ENCODE data around the gene LINGO3. TPM values are rescaled to one million over a fixed set of nuclear protein-coding genes. Genes with fewer than 3 reads are reported as not detected.

Gene LINGO3
- total and polyA plus RNA-seq, 2 of the 8 experiments (the other 6 are each of a cell fraction or from before 2014, with no cell fraction given), result 0.59 TPM; not detected in 1

DNA sequence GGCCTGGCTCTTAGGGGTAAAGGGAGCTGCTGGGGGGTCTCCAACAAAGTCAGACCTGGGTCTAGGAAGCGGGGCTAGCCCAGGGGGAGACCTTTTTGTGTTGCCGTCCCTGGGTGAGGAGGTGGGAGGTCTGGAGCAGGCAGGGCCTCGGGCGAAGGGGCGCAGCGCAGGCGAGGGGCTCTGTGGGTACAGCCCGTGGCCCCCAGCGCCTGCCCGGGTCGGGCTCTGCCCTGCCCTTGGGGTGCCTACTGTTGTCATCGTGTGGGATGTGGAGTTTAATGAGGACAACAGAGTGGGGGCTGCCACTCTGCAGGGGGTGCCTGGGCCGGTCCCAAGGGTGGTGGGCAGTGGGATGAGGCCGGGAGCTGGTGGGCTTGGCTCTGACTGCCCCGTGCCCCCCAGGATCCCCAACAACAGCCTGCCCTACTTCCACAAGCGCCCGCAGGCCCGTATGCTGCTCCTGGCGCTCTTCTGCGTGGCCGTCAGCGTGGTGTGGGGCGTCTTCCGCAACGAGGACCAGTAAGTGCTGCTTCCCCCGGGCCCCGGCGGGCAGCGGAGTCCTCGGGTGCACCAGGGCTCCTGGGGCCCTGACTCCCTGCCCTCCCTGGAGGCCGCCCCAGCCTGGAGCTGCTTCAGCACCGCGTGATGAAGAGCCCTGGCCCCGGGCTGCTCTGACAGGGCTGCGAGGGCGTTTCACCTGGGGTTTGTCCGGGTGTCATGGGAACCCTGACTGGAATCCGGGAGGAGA, 32.7 kb upstream of the LINGO3 start:
- H2AK5ac ChIP-seq (ENCODE audit: low read depth, low read length), result no peak overlapping the region
- no peak overlapping the region for H2BK15ac ChIP-seq (ENCODE audit: low read length)
- H4K8ac ChIP-seq (ENCODE audit: extremely low read depth, insufficient read depth, low read length), result no peak overlapping the region
- ChIA-PET POLR2A (ENCODE audit: partially characterized antibody) (interaction anchor here (0.5 to 1.3 kb wide), 2 partner anchors 15 to 894 kb away, joined by 4 to 5 read pairs; no protein-coding TSS in a partner anchor), CTCF (ENCODE audit: partially characterized antibody) (interaction anchor here (1.5 kb wide), 1 partner anchor 15 kb away, joined by 5 read pairs; no protein-coding TSS in a partner anchor)
- H2BK12ac ChIP-seq (ENCODE audit: low read depth, low read length), result no peak overlapping the region
- 91% methylated on average over 28 of the region's 38 CpGs; no CpG with 5 or more reads in 1 of the 2 experiments for WGBS, 2 experiments (ENCODE audit: extremely low coverage in 1 of 2, insufficient coverage in 1 of 2, insufficient read length in 1 of 2, insufficient replicate concordance in 2 of 2, low coverage in 1 of 2, low lambda C conversion rate in 2 of 2, missing lambda C conversion rate in 1 of 2)
- DNase-seq (ENCODE audit: low read depth in 1 of 2, low spot score in 2 of 2) (no peak), FAIRE-seq (no peak)
- H3K36me3 ChIP-seq (ENCODE audit: control insufficient read depth in 2 of 4, insufficient read depth in 4 of 4, low read length in 3 of 4), result peaks cover 2 to 23% (median 6%) of the 10 kb centered on the region in 4 experiments; a peak in 3 of 8 replicates
- H2AFZ ChIP-seq (ENCODE audit: low read length), result no peak overlapping the region
- H3K79me2 ChIP-seq (ENCODE audit: control insufficient read depth in 1 of 2, insufficient read depth in 2 of 2, low read length in 2 of 2), result peaks cover 8 to 19% of the 10 kb centered on the region in 2 experiments
- H3K27ac ChIP-seq (ENCODE audit: low read depth, low read length), result no peak overlapping the region
- H3K9ac ChIP-seq (replicated peaks in 1 of 4; ENCODE audit: extremely low read depth in 1 of 4, low read depth in 3 of 4, low read length in 3 of 4), result no peak overlapping the region
- H3K56ac ChIP-seq (replicated peaks; ENCODE audit: insufficient read length, low read depth, low read length), result no peak overlapping the region
- H3K14ac ChIP-seq (ENCODE audit: insufficient read length), result no peak overlapping the region
- H2BK20ac ChIP-seq (ENCODE audit: low read length), result no peak overlapping the region
- H3K23ac ChIP-seq (ENCODE audit: insufficient read length), result no peak overlapping the region
- H3K18ac ChIP-seq (ENCODE audit: extremely low read depth, low read length), result no peak overlapping the region
- no peak overlapping the region for H4K5ac ChIP-seq (ENCODE audit: insufficient read length, low read depth, low read length)
- no peak overlapping the region for H2BK5ac ChIP-seq (ENCODE audit: low read depth, low read length)
- H3K79me1 ChIP-seq (ENCODE audit: low read depth, low read length), result peaks cover 22% of the 10 kb centered on the region
- peaks cover 3% of the 10 kb centered on the region; the same call in 1 of the 2 replicates for H3K23me2 ChIP-seq (ENCODE audit: low read depth, low read length)
- no peak overlapping the region for H2BK120ac ChIP-seq (replicated peaks; ENCODE audit: low read depth, low read length)
- H4K20me1 ChIP-seq (replicated peaks in 1 of 2; ENCODE audit: control insufficient read depth in 1 of 2, insufficient read depth in 2 of 2, low read length in 2 of 2), result peaks cover 9 to 27% of the 10 kb centered on the region in 2 experiments
- no peak overlapping the region for H3K4me3 ChIP-seq (ENCODE audit: extremely low read depth in 1 of 4, insufficient read depth in 2 of 4, low read depth in 3 of 4, low read length in 4 of 4)
- peaks cover 0 to 8% (median 2%) of the 10 kb centered on the region in 4 experiments; a peak in 4 of 7 replicates for H3K4me1 ChIP-seq (replicated peaks in 1 of 4; ENCODE audit: control insufficient read depth in 3 of 4, insufficient read depth in 4 of 4, low read length in 3 of 4)
- H3K4ac ChIP-seq (replicated peaks; ENCODE audit: insufficient read length, low read depth, low read length), result no peak overlapping the region
- no peak overlapping the region for H4K91ac ChIP-seq (replicated peaks; ENCODE audit: insufficient read length, low read length)
- no peaks in the 10 kb centered on the region for H3K27me3 ChIP-seq (replicated peaks in 1 of 4; ENCODE audit: control insufficient read depth in 3 of 4, extremely low read depth in 1 of 4, insufficient read depth in 3 of 4, low read length in 3 of 4)
- H3K9me3 ChIP-seq (ENCODE audit: insufficient read depth in 2 of 2, low read depth in 1 of 2, low read length in 1 of 2), result peaks cover 0 to under 1% of the 10 kb centered on the region in 2 experiments; a peak in 1 of 4 replicates
- no peak overlapping the region for H3K4me2 ChIP-seq (ENCODE audit: insufficient read depth in 1 of 2, low read depth in 2 of 2, low read length in 2 of 2)
- TF ChIP-seq RNF2 (IDR thresholded peaks at IDR 0.05; ENCODE audit: borderline replicate concordance, low read depth, low read length, missing control alignments, poor library complexity, severe bottlenecking) (no peak), FOSL1 (IDR thresholded peaks at IDR 0.05; ENCODE audit: insufficient read depth, low read depth, low read length) (no peak), TAF7 (optimal IDR thresholded peaks at IDR 0.05; ENCODE audit: borderline replicate concordance, low read depth, low read length) (no peak), CEBPB (IDR thresholded peaks at IDR 0.05; ENCODE audit: low read depth, low read length) (no peak)
